IMR-90 (cell line): ENCODE results near the gene PRLR.

Source experiments
- CHD1 ChIP-seq: IDR thresholded peaks from 2 replicates; pipeline ENCODE4 v1.6.1; 2012; ENCODE audit warnings: low read depth, low read length, improper control_type of control experiment
- CTCF ChIP-seq: conservative IDR thresholded peaks from 2 replicates; pipeline ENCODE4 v1.5.1; 2012; ENCODE audit warnings: mild to moderate bottlenecking, low read depth, low read length, improper control_type of control experiment
- MAZ ChIP-seq: IDR thresholded peaks from 2 replicates; pipeline ENCODE4 v1.6.1; 2012; ENCODE audit warnings: low read depth, mild to moderate bottlenecking, low read length, improper control_type of control experiment, moderate library complexity, borderline replicate concordance
- MXI1 ChIP-seq: IDR thresholded peaks from 2 replicates; pipeline ENCODE4 v1.6.1; 2012; ENCODE audit warnings: low read depth, mild to moderate bottlenecking, low read length, moderate library complexity, borderline replicate concordance
- POLR2A ChIP-seq: IDR thresholded peaks from 2 replicates; pipeline ENCODE4 v1.6.1; 2012; ENCODE audit warnings: mild to moderate bottlenecking, low read depth, low read length
- RAD21 ChIP-seq: IDR thresholded peaks from 2 replicates; pipeline ENCODE4 v1.6.1; 2012; ENCODE audit warnings: low read length, improper control_type of control experiment
- RFX5 ChIP-seq: IDR thresholded peaks from 2 replicates; pipeline ENCODE4 v1.8.0; 2012; ENCODE audit warnings: low read depth, mild to moderate bottlenecking, low read length, moderate library complexity
- SMC3 ChIP-seq: fragments of 150-350 bp; IDR thresholded peaks from 2 replicates; pipeline ENCODE4 v1.6.1; 2016; ENCODE audit warnings: low read depth, mild to moderate bottlenecking, antibody characterized with exemption, low read length, moderate library complexity
- USF2 ChIP-seq: fragments of 150-350 bp; IDR thresholded peaks from 2 replicates; pipeline ENCODE4 v1.6.1; 2017; ENCODE audit warnings: mild to moderate bottlenecking, antibody characterized with exemption, low read length, low read depth

GRCh38 chr5:35026280-35026840 lies 203.9 kb downstream of the PRLR start:
- TF ChIP-seq CTCF (no peak), RFX5 (no peak), SMC3 (no peak), RAD21 (no peak), POLR2A (no peak), MXI1 (no peak), MAZ (no peak), USF2 (no peak), CHD1 (no peak)
